SU-DHL-6 (cell line): Measurements from ENCODE around the gene FBXO47.

Experiments
- EZH2phosphoT487 ChIP-seq: fragments of 200-600 bp; sonication (generic), shearing (Covaris generic); conservative IDR thresholded peaks from 2 replicates; pipeline ENCODE4 v1.6.1; 2018; ENCODE audit warnings: mild to moderate bottlenecking, antibody characterized with exemption, low read length, moderate library complexity, mixed read lengths
- TF ChIP-seq, protein P1 (sequence below): fragments of 200-600 bp; sonication (generic); IDR thresholded peaks from one replicate; pipeline ENCODE4 v1.5.1; 2017; ENCODE audit warnings: antibody characterized with exemption, mild to moderate bottlenecking, low read length, moderate library complexity; ENCODE audit not compliant: insufficient read depth, poor library complexity, severe bottlenecking

DNA sequence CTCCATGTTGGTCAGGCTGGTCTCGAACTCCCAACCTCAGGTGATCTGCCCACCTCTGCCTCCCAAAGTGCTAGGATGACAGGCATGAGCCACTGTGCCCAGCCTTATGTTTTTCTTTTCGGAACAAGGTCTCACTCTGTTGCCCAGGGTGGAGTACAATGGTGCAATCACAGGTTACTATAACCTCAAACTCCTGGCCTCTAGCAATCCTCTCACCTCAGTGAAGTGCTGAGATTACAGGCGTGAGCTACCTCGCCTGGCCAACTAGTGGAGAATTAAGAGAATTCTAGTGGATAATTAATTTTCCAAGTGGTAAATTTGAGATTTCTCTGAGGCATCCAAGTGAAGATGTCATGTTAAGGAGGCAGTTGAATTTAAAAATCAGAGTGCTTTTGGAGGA is 2.9 kb upstream of the FBXO47 start:
- TF ChIP-seq, protein P1, sequence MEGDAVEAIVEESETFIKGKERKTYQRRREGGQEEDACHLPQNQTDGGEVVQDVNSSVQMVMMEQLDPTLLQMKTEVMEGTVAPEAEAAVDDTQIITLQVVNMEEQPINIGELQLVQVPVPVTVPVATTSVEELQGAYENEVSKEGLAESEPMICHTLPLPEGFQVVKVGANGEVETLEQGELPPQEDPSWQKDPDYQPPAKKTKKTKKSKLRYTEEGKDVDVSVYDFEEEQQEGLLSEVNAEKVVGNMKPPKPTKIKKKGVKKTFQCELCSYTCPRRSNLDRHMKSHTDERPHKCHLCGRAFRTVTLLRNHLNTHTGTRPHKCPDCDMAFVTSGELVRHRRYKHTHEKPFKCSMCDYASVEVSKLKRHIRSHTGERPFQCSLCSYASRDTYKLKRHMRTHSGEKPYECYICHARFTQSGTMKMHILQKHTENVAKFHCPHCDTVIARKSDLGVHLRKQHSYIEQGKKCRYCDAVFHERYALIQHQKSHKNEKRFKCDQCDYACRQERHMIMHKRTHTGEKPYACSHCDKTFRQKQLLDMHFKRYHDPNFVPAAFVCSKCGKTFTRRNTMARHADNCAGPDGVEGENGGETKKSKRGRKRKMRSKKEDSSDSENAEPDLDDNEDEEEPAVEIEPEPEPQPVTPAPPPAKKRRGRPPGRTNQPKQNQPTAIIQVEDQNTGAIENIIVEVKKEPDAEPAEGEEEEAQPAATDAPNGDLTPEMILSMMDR, result no peak
- no peak for TF ChIP-seq EZH2phosphoT487
